GM10266 (cell line): ENCODE results near the gene ST7L.

Experiments
- DNase-seq: peaks from one replicate; pipeline ENCODE4 v3.0.0; 2012; ENCODE audit errors: extremely low spot score
- CTCF ChIP-seq: IDR thresholded peaks from 2 replicates; pipeline ENCODE4 v1.5.1; 2012; ENCODE audit warnings: mild to moderate bottlenecking, low read depth; ENCODE audit not compliant: control insufficient read depth, insufficient read depth; ENCODE audit errors: missing control alignments

Gene ST7L

GRCh38 chr1:112516141-112516540 lies 102.8 kb downstream of the ST7L start:
- DNase-seq: no peak
- TF ChIP-seq CTCF: no peak

DNA sequence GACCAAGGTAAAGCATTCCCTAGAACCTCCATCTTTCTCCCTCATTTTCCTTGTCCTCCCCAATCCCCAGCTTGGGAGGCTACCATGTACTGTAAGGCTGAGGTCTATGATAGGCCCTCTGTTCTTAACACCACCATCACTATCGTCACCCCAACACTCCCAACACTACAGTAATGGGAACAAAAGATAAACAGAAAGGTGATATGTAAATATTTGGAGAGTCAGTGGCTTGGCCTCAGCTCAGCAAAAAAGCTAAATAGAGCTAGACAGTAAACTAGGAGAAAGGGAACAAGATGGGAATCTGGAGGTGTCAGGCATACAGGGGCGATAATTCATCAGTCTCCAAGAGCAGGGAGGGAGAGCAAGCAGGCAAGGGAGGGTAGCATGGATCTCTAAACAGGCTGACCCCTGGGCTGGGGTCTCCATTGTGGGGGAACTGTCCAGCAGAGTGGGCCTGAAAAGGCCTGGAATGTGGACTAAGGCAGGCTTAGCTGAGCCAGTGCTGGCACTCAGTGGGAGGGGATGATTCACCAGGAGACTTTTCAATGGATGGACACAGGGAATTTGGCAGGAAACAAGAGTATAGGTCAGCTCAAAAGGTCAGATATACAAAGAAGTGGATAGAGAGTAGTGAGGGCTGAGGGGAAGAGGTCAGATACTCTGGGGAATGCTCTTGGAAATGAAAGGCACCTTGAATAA lies 103.5 kb downstream of the ST7L start:
- no peak for DNase-seq
- TF ChIP-seq CTCF: no peak

GRCh38 chr1:112514901-112515300 lies 104.0 kb downstream of the ST7L start:
- no peak for DNase-seq
- no peak for TF ChIP-seq CTCF

DNA sequence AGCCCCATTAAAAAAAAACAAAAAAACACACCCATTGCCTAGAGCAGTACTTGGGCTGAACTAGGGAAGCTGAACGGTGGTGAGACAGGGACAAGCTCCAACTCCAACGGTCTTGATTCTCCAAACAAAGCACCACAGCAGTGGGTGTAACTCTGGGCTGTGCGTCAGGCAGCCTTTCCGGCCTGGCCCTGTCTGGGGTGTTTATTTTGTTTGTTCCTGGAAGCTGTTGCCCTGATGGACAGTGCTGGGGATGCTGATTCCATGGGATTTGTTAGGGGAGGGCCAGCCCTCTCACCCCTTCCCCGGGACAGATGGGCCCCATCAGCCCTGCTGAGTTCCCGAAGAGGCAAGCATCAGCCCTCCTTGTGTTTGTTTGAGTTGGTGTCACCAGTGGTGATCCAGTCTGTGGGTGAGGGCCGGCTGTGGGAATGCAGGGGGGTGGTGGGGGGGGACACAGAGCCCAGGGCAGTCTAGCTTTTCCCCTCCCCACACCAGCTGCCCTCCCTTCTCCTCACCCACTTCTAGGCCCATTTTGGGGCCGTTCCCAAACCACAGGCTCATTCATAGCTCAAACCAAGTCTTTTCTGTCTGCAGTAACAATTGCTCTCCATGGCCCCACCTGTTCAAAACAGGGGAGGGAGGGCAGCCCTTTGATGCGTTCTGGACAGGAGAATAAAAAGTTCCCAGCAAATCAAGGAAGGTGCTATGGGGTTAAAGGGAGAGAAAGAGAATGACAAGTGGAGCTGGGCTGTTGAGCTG lies 105.7 kb downstream of the ST7L start:
- TF ChIP-seq CTCF: no peak
- DNase-seq: no peak

GRCh38 chr1:112511897-112512296 lies 107.0 kb downstream of the ST7L start:
- TF ChIP-seq CTCF: no peak
- DNase-seq: no peak

GRCh38 chr1:112510340-112510739 lies 108.6 kb downstream of the ST7L start:
- no peak for TF ChIP-seq CTCF
- no peak for DNase-seq

DNA sequence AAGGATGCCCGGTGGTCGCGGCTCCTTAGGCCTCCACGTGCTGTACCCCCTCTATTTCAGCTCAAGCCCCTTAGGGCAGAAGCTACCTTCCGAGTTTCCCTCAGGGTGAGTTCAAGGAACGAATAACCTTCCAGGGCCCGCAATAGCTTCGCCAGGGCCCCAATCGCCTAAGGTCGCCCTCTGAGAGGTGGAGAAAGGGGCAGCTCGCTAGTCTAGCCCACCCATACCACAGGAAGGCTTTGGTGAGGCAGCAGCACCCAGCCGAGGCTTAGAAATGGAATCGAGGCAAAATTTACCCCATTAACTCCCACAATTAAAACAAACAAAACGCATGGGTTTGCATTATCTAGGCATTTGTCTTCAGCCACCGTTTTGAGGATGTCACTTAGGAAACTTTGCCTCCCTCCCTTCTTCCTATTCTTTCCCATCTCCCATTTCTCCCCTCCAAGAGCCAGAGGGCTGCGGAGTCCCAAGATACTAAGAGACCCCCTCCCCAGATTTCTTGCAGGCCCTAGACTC lies 109.2 kb downstream of the ST7L start:
- TF ChIP-seq CTCF: no peak
- DNase-seq: no peak
